Epithelial cell of esophagus (primary cell): ENCODE measurements around the gene ZNF292.

Experiments
- DNase-seq: peaks from one replicate; pipeline ENCODE4 v3.0.0; 2010; ENCODE audit warnings: low read depth
- H3K4me3 ChIP-seq: 2 replicates; pipeline ENCODE4 v1.5.1; 2011; ENCODE audit warnings: mild to moderate bottlenecking, low read length, control low read depth
- CTCF ChIP-seq: IDR thresholded peaks from 2 replicates; pipeline ENCODE4 v1.5.1; 2011; ENCODE audit warnings: low read depth, mild to moderate bottlenecking, low read length, control low read depth, inconsistent platforms; ENCODE audit not compliant: insufficient read depth; ENCODE audit errors: missing control alignments

Gene ZNF292

GRCh38 chr6:87161299-87161698, 5.9 kb downstream of the ZNF292 start:
- no peak for TF ChIP-seq CTCF
- DNase-seq = no peak
- H3K4me3 ChIP-seq = no peak overlapping the region

- DNase-seq = no peak
These were observed 8.6 kb downstream of the ZNF292 start for GRCh38 chr6:87164004-87164403.

GRCh38 chr6:87164506-87164905, 9.1 kb downstream of the ZNF292 start:
- H3K4me3 ChIP-seq = no peak overlapping the region
- no peak for TF ChIP-seq CTCF
- DNase-seq = no peak

More at GRCh38 chr6:87164004-87164403, 8.6 kb downstream of the ZNF292 start:
- no peak overlapping the region for H3K4me3 ChIP-seq
- TF ChIP-seq CTCF = no peak

- no peak for TF ChIP-seq CTCF
- no peak for DNase-seq
- H3K4me3 ChIP-seq = no peak overlapping the region
These were observed 9.8 kb downstream of the ZNF292 start for GRCh38 chr6:87165185-87165584.

GRCh38 chr6:87171938-87172633, 16.7 kb downstream of the ZNF292 start:
- no peak for TF ChIP-seq CTCF
- no peak for DNase-seq
- H3K4me3 ChIP-seq = no peak overlapping the region

GRCh38 chr6:87174078-87174579, 18.8 kb downstream of the ZNF292 start:
- DNase-seq = peak; percentile 21
- H3K4me3 ChIP-seq = no peak overlapping the region

More at GRCh38 chr6:87174078-87174579, 18.8 kb downstream of the ZNF292 start:
- no peak for TF ChIP-seq CTCF
